ENCODE measurements around the gene AQP9.

DNA sequence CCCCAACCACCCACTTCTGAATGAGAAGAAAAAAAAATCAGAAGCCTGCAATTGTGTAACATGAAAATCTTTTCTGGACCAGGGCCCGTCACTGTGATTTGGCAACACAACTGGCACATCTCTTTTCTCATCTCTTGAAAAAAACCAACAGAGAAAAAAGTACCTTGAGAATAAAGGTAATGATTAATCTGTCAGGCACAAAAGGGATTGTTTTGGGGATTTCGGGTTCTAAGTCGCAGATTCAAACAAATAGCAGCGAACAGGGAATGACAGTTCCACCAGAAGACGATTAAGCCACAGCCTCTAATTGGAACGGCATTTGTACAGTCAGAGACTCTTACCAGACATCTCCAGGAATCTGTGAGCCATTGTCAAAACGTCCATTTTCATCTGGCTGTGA, at the start of gene AQP9:
- TF ChIP-seq, protein P1, sequence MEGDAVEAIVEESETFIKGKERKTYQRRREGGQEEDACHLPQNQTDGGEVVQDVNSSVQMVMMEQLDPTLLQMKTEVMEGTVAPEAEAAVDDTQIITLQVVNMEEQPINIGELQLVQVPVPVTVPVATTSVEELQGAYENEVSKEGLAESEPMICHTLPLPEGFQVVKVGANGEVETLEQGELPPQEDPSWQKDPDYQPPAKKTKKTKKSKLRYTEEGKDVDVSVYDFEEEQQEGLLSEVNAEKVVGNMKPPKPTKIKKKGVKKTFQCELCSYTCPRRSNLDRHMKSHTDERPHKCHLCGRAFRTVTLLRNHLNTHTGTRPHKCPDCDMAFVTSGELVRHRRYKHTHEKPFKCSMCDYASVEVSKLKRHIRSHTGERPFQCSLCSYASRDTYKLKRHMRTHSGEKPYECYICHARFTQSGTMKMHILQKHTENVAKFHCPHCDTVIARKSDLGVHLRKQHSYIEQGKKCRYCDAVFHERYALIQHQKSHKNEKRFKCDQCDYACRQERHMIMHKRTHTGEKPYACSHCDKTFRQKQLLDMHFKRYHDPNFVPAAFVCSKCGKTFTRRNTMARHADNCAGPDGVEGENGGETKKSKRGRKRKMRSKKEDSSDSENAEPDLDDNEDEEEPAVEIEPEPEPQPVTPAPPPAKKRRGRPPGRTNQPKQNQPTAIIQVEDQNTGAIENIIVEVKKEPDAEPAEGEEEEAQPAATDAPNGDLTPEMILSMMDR (IDR thresholded peaks at IDR 0.05), result no peak
- TF ChIP-seq POLR2A (IDR thresholded peaks at IDR 0.05), result no peak
